Fibroblast of lung (primary cell): ENCODE measurements around the gene TRIB2. TPM values are rescaled to one million over a fixed set of nuclear protein-coding genes. Genes with fewer than 3 reads are reported as not detected.
A peak's percentile ranks its signal among the peaks of the same experiment; 100 is the strongest.

Source experiments
- DNase-seq, 2 donors: peaks; one replicate each; pipeline versions ENCODE4 v3.0.0 to v3.0.0-alpha.2; 2010; ENCODE audit warnings: low read depth in 2 of 2
- H2AFZ ChIP-seq: 2 replicates; pipeline ENCODE4 v1.5.1; 2012; ENCODE audit warnings: low read length, control low read depth, inconsistent platforms
- H3K27ac ChIP-seq: 2 replicates; pipeline ENCODE4 v1.5.1; 2011; ENCODE audit warnings: low read length, control low read depth; ENCODE audit not compliant: insufficient read depth
- H3K27me3 ChIP-seq: 2 replicates; pipeline ENCODE4 v1.5.1; 2011; ENCODE audit warnings: mild to moderate bottlenecking, low read length; ENCODE audit not compliant: control insufficient read depth, insufficient read depth
- H3K36me3 ChIP-seq: 2 replicates; pipeline ENCODE4 v1.5.1; 2011; ENCODE audit warnings: low read length; ENCODE audit not compliant: control insufficient read depth, insufficient read depth
- H3K4me1 ChIP-seq: 2 replicates; pipeline ENCODE4 v1.5.1; 2011; ENCODE audit warnings: low read length; ENCODE audit not compliant: control insufficient read depth, insufficient read depth; ENCODE audit errors: extremely low read depth
- H3K4me2 ChIP-seq: 2 replicates; pipeline ENCODE4 v1.5.1; 2011; ENCODE audit warnings: low read length, control low read depth; ENCODE audit not compliant: insufficient read depth; ENCODE audit errors: extremely low read depth
- H3K4me3 ChIP-seq, 4 experiments: fragments of 200-600 bp in 1 of 4; sonication (generic) in 1 of 4; replicated peaks in 1 of 4; 2 replicates each; pipeline ENCODE4 v1.5.1; 2011 to 2016; ENCODE audit warnings: low read length in 4 of 4, low read depth in 3 of 4, mild to moderate bottlenecking in 3 of 4, control low read depth in 2 of 4, inconsistent platforms in 1 of 4, mixed read lengths in 1 of 4; ENCODE audit not compliant: insufficient read depth in 1 of 4; ENCODE audit errors: control extremely low read depth in 1 of 4
- H3K79me2 ChIP-seq: 2 replicates; pipeline ENCODE4 v1.5.1; 2012; ENCODE audit warnings: mild to moderate bottlenecking, low read length, inconsistent platforms; ENCODE audit not compliant: control insufficient read depth, insufficient read depth
- H3K9ac ChIP-seq: 2 replicates; pipeline ENCODE4 v1.5.1; 2011; ENCODE audit warnings: mild to moderate bottlenecking, low read length, control low read depth; ENCODE audit not compliant: insufficient read depth
- H3K9me3 ChIP-seq: 2 replicates; pipeline ENCODE4 v1.5.1; 2012; ENCODE audit warnings: low read depth, low read length; ENCODE audit not compliant: control insufficient read depth, insufficient read depth
- H4K20me1 ChIP-seq: 2 replicates; pipeline ENCODE4 v1.5.1; 2011; ENCODE audit warnings: low read length; ENCODE audit not compliant: control insufficient read depth, insufficient read depth; ENCODE audit errors: extremely low read depth
- CTCF ChIP-seq, 2 donors: IDR thresholded peaks in 1 of 2; conservative IDR thresholded peaks in 1 of 2; 1 replicate in 1 of 2; 2 replicates in 1 of 2; pipeline ENCODE4 v1.5.1; 2011 to 2012; ENCODE audit warnings: low read length in 2 of 2, control low read depth in 1 of 2, inconsistent platforms in 1 of 2, low read depth in 1 of 2, mild to moderate bottlenecking in 1 of 2
- EZH2 ChIP-seq: IDR thresholded peaks from 2 replicates; pipeline ENCODE4 v1.5.1; 2012; ENCODE audit warnings: low read length, control low read depth, mild to moderate bottlenecking; ENCODE audit errors: missing control alignments
- polyA plus RNA-seq, 2 donors: library from polyadenylated mRNA; depleted of rRNA in 1 of 2; stranded (reverse) in 1 of 2; unstranded in 1 of 2; fragments of >200 nt; gene quantifications; 2 replicates each; pipeline ENCODE4 v1.2.1, GENCODE V29; 2011 to 2012; ENCODE audit warnings: missing spikeins in 1 of 2
- total RNA-seq: library from RNA; depleted of rRNA; stranded (reverse); fragments of >200 nt; gene quantifications from 2 replicates; pipeline ENCODE4 v1.2.1, GENCODE V29; 2014

The TRIB2 gene
- total and polyA plus RNA-seq, 2 donors (not counting 1 experiment from before 2014, with no cell fraction given) = 26.1 to 31.0 TPM

DNA sequence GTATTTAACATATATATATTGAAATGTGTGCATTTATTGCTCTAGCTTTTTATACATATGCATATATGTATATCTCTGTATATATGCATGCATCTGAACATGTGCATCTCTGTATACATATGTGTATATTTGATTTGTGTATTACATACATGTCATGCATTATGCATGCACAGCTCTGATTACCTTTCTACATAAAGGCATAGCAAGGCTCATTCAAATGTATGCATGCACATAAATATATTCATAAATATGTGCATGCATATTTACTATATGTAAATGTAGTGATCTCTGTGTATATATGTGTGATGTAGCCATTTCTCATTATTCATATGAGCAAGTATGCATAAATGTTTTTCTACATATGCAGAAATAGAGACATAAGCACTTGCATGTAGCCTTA is 64.6 kb downstream of the TRIB2 start:
- no peak overlapping the region for H3K4me3 ChIP-seq
- no peaks in the 10 kb centered on the region for H4K20me1 ChIP-seq
- H3K27ac ChIP-seq = no peak overlapping the region
- no peaks in the 10 kb centered on the region for H3K27me3 ChIP-seq
- no peak for DNase-seq
- no peak overlapping the region for H2AFZ ChIP-seq
- H3K9ac ChIP-seq = no peak overlapping the region
- H3K36me3 ChIP-seq = no peaks in the 10 kb centered on the region
- H3K9me3 ChIP-seq = no peaks in the 10 kb centered on the region
- no peak for TF ChIP-seq EZH2
- TF ChIP-seq CTCF (conservative IDR thresholded peaks at IDR 0.05 in 1 of 2, IDR thresholded peaks at IDR 0.05 in 1 of 2; ENCODE audit: low read depth in 1 of 2, low read length in 2 of 2) = no peak
- no peaks in the 10 kb centered on the region for H3K4me1 ChIP-seq
- no peaks in the 10 kb centered on the region for H3K79me2 ChIP-seq
- no peak overlapping the region for H3K4me2 ChIP-seq

- no peak overlapping the region for H2AFZ ChIP-seq
- H3K4me1 ChIP-seq = peaks cover 4% of the 10 kb centered on the region
- peak; percentile 80 to 98 for DNase-seq
- no peaks in the 10 kb centered on the region for H3K9me3 ChIP-seq
- H3K79me2 ChIP-seq = no peaks in the 10 kb centered on the region
- TF ChIP-seq EZH2 (no peak), CTCF (conservative IDR thresholded peaks at IDR 0.05 in 1 of 2, IDR thresholded peaks at IDR 0.05 in 1 of 2; ENCODE audit: low read depth in 1 of 2, low read length in 2 of 2) (no peak)
- no peaks in the 10 kb centered on the region for H3K36me3 ChIP-seq
- H3K4me2 ChIP-seq = peak overlapping the region; percentile 39
- no peaks in the 10 kb centered on the region for H3K27me3 ChIP-seq
- H3K4me3 ChIP-seq = no peak overlapping the region
- no peaks in the 10 kb centered on the region for H4K20me1 ChIP-seq
- H3K9ac ChIP-seq = no peak overlapping the region
- H3K27ac ChIP-seq = peak overlapping the region; percentile 52
Observed at GRCh38 chr2:12787891-12788801, 71.4 kb downstream of the TRIB2 start.

DNA sequence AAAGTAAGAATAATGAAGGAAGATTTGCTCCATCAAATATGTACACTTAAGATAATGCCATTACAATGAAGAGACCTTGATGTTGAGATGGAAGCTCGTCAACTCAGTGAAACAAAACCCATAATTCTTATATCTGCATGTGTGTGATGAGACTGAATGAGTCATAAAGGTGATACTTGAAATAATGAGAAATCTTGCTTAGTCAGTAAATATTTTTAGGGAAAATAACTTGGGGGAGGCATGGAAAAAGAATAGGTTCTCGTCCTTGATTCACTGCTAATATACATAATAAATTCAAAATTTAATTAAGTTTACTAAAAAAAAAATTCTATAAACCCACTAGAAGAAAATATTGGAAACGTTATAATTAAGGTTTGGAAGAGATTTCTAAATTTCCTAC is 75.2 kb downstream of the TRIB2 start:
- Histone ChIP-seq H4K20me1 (no peaks in the 10 kb centered on the region), H3K27ac (no peak overlapping the region), H3K36me3 (no peaks in the 10 kb centered on the region), H3K9me3 (no peaks in the 10 kb centered on the region), H3K4me3 (no peak overlapping the region), H2AFZ (no peak overlapping the region), H3K9ac (no peak overlapping the region), H3K79me2 (no peaks in the 10 kb centered on the region), H3K4me1 (peaks cover 4% of the 10 kb centered on the region), H3K27me3 (no peaks in the 10 kb centered on the region), H3K4me2 (no peak overlapping the region)
- DNase-seq = no peak
- TF ChIP-seq EZH2 (no peak), CTCF (conservative IDR thresholded peaks at IDR 0.05 in 1 of 2, IDR thresholded peaks at IDR 0.05 in 1 of 2; ENCODE audit: low read depth in 1 of 2, low read length in 2 of 2) (no peak)
